ENCODE data around the gene EPAS1. TPM values are rescaled to one million over a fixed set of nuclear protein-coding genes. Genes with fewer than 3 reads are reported as not detected.

EPAS1 gene
- total RNA-seq, 6 donors from 2014 or later = 440 to 1,878 (median 1,131) TPM

DNA sequence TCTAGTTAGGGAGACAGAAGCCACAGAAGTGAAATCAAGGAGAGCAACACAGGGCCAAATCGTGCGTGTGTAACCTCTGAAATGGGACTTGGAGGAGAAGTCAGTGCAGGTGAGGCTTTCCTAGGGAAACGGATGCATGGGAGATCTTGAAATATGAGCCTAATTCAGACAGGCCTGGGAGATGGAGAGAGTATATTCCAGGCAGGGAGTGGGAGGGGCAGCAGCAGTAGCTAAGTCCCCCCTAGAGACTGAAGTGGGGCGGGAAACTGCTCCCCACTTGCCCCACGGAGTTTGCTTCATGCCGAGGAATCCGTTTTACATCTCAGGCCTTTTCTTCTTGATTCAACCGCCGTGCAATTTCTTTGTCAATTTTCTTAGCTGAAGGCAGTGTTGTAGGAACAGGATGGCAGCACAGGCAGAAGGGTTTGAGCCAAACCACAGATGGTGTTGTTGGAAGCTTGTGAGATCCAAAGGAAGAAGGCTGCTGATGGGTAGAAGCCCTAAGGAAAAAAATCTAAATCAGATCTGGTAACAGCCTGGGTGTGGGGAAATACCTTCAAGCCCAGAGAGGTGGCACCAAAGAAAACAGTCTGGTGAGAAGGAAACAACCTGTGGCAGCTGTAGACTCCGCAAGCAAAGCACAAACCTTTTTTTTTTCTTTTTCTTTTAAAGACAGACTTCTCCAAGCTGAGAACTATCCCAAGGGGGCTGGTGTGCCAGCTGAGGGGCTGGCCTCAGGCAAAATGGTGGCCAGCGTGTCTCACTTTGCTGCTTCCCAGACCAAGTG lies 40.2 kb downstream of the EPAS1 start:
- Histone ChIP-seq H3K9me3 (no peaks in the 10 kb centered on the region), H3K36me3 (peaks cover 0 to 5% (median 0%) of the 10 kb centered on the region in 4 donors), H3K27me3 (no peaks in the 10 kb centered on the region), H3K27ac (peak overlapping the region; percentile 70 to 83 (median 78)), H3K4me3 (no peak overlapping the region), H3K4me1 (peaks cover 91 to 97% (median 93%) of the 10 kb centered on the region in 4 donors)
- DNase-seq (no peak), ATAC-seq (ENCODE audit: low FRiP score in 2 of 2) (no peak)
- WGBS, 2 donors = 45 to 55% methylated on average over 11 of the region's 11 CpGs
- TF ChIP-seq EP300 (IDR thresholded peaks at IDR 0.05) = no peak
- TF ChIP-seq POLR2AphosphoS5 (IDR thresholded peaks at IDR 0.05) = no peak
- TF ChIP-seq, protein P1, sequence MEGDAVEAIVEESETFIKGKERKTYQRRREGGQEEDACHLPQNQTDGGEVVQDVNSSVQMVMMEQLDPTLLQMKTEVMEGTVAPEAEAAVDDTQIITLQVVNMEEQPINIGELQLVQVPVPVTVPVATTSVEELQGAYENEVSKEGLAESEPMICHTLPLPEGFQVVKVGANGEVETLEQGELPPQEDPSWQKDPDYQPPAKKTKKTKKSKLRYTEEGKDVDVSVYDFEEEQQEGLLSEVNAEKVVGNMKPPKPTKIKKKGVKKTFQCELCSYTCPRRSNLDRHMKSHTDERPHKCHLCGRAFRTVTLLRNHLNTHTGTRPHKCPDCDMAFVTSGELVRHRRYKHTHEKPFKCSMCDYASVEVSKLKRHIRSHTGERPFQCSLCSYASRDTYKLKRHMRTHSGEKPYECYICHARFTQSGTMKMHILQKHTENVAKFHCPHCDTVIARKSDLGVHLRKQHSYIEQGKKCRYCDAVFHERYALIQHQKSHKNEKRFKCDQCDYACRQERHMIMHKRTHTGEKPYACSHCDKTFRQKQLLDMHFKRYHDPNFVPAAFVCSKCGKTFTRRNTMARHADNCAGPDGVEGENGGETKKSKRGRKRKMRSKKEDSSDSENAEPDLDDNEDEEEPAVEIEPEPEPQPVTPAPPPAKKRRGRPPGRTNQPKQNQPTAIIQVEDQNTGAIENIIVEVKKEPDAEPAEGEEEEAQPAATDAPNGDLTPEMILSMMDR (IDR thresholded peaks at IDR 0.05) = no peak
- TF ChIP-seq POLR2A (IDR thresholded peaks at IDR 0.05) = no peak

DNA sequence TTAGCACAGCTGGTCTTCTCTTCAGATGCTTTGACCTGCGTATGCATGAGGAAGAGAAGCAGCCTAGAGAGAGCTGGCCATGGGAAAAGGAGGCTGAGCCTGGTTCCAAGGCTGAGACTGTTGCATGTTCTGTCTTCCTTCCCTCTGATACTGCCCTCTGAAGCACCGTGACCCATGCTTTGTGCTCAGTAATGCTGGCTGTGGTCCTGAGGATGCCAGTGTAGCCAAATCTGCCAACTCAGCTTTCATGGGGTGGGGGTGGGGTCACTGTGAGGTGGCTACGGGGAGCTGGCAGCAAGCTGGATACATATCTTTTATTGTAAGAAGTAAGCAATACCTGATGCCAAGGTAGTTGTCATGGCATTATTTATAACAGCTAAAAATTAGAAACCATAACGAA lies 41.5 kb downstream of the EPAS1 start:
- H3K27ac ChIP-seq = peak overlapping the region in 2 of 4 donors; percentile 36 to 57
- WGBS, 2 donors = 45 to 47% methylated on average over 4 of the region's 4 CpGs
- no peak for ATAC-seq (ENCODE audit: low FRiP score in 2 of 2)
- peaks cover 0 to 5% (median 0%) of the 10 kb centered on the region in 4 donors for H3K36me3 ChIP-seq
- no peak overlapping the region for H3K4me3 ChIP-seq
- peaks cover 91 to 98% (median 91%) of the 10 kb centered on the region in 4 donors for H3K4me1 ChIP-seq
- no peaks in the 10 kb centered on the region for H3K27me3 ChIP-seq
- no peak for DNase-seq
- H3K9me3 ChIP-seq = no peaks in the 10 kb centered on the region
- no peak for TF ChIP-seq POLR2A (IDR thresholded peaks at IDR 0.05)
- TF ChIP-seq, protein P1 (IDR thresholded peaks at IDR 0.05) = no peak
- no peak for TF ChIP-seq EP300 (IDR thresholded peaks at IDR 0.05)
- no peak for TF ChIP-seq POLR2AphosphoS5 (IDR thresholded peaks at IDR 0.05)

DNA sequence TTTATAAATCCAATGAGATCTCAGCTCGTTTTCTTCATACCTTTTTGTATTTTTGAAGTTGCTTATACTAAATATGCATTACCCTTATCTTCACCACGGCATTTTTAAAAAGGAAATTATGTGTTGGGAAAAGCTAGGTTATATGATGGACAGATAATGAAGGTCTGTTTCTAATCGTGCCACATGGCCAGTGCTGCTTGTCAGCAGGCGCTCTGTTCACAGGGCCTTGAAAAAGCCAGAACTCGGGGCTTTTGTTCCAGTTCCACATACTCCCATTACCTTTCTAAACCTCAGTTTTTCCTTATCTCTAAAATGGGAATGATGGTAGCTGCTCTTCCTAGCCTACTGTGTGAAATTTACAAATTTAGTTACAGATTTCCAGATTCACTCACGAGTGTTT lies 42.0 kb downstream of the EPAS1 start:
- Histone ChIP-seq H3K36me3 (peaks cover 0 to 5% (median 0%) of the 10 kb centered on the region in 4 donors), H3K27me3 (no peaks in the 10 kb centered on the region), H3K9me3 (no peaks in the 10 kb centered on the region), H3K4me1 (peaks cover 86 to 98% (median 91%) of the 10 kb centered on the region in 4 donors), H3K4me3 (no peak overlapping the region), H3K27ac (peak overlapping the region; percentile 44 to 79 (median 50))
- ATAC-seq (ENCODE audit: low FRiP score in 2 of 2) = no peak
- DNase-seq = no peak
- no peak for TF ChIP-seq POLR2AphosphoS5 (IDR thresholded peaks at IDR 0.05)
- no peak for TF ChIP-seq EP300 (IDR thresholded peaks at IDR 0.05)
- TF ChIP-seq POLR2A (IDR thresholded peaks at IDR 0.05) = no peak
- TF ChIP-seq, protein P1 (IDR thresholded peaks at IDR 0.05) = no peak
- 51 to 52% methylated on average over 6 of the region's 6 CpGs for WGBS, 2 donors

DNA sequence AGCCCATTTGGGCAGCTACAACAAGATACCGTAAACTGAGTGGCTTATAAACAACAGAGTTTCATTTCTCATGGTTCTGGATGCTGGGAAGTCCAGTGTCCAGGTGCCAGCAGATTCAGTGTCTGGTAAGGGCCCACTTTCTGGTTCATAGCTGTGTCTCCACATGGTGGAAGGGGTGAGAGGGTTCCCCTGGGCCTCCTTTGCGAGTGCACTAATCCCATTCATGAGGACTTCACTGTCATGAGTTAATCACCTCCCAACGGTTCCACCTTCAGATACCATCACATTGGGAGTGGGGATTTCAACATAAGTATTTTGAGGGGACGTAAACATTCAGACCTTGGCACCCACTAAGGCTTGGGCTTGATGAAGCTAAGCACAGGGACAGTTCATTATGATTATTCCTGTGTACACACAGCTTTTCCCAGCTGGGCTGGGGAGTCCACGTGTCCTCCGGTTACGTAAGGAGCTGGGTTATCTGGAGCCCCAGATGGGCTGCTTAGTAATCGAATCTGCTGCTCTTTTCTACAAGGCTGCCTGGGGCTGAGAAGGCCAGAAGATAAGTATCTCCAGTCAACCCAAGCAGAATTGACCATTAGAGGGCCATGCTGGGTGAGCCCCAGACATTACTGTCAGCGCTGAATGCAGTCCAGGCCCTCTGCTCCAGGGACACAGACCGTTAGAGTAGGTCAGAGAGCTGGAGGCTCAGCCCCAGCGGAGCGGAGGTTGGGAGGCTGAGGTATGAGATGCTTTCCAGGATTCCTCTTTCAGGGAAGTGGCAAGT lies 42.7 kb downstream of the EPAS1 start:
- 55 to 65% methylated on average over 11 to 12 of the region's 12 CpGs for WGBS, 2 donors
- peak; percentile 47 to 52 for ATAC-seq (ENCODE audit: low FRiP score in 2 of 2)
- Histone ChIP-seq H3K4me1 (peaks cover 86 to 98% (median 90%) of the 10 kb centered on the region in 4 donors), H3K27ac (peak overlapping the region; percentile 44 to 79 (median 50)), H3K4me3 (no peak overlapping the region), H3K9me3 (no peaks in the 10 kb centered on the region), H3K36me3 (peaks cover 0 to 5% (median 0%) of the 10 kb centered on the region in 4 donors), H3K27me3 (no peaks in the 10 kb centered on the region)
- no peak for DNase-seq
- peak in 1 of 2 donors; percentile 4 for TF ChIP-seq POLR2AphosphoS5 (IDR thresholded peaks at IDR 0.05)
- no peak for TF ChIP-seq POLR2A (IDR thresholded peaks at IDR 0.05)
- peak in 1 of 4 donors; percentile 5 for TF ChIP-seq EP300 (IDR thresholded peaks at IDR 0.05)
- TF ChIP-seq, protein P1 (IDR thresholded peaks at IDR 0.05) = no peak
